C4-2B (cell line): ENCODE data around the gene SCAPER.

Source experiments
- H3K27ac ChIP-seq: fragments of 450-650 bp; 2 replicates; pipeline ENCODE4 v1.5.1; 2017
- ZFX ChIP-seq: fragments of 450-650 bp; IDR thresholded peaks from 2 replicates; pipeline ENCODE4 v1.6.1; 2017
- TF ChIP-seq, protein P1 (sequence below): fragments of 450-650 bp; conservative IDR thresholded peaks from 2 replicates; pipeline ENCODE4 v1.5.1; 2017; ENCODE audit warnings: mild to moderate bottlenecking

The SCAPER gene

GRCh38 chr15:76368122-76368621 is 537.0 kb downstream of the SCAPER start:
- no peak for TF ChIP-seq ZFX
- TF ChIP-seq, protein P1, sequence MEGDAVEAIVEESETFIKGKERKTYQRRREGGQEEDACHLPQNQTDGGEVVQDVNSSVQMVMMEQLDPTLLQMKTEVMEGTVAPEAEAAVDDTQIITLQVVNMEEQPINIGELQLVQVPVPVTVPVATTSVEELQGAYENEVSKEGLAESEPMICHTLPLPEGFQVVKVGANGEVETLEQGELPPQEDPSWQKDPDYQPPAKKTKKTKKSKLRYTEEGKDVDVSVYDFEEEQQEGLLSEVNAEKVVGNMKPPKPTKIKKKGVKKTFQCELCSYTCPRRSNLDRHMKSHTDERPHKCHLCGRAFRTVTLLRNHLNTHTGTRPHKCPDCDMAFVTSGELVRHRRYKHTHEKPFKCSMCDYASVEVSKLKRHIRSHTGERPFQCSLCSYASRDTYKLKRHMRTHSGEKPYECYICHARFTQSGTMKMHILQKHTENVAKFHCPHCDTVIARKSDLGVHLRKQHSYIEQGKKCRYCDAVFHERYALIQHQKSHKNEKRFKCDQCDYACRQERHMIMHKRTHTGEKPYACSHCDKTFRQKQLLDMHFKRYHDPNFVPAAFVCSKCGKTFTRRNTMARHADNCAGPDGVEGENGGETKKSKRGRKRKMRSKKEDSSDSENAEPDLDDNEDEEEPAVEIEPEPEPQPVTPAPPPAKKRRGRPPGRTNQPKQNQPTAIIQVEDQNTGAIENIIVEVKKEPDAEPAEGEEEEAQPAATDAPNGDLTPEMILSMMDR = no peak
- H3K27ac ChIP-seq = peak overlapping the region; percentile 33; the same call in 1 of the 2 replicates

DNA sequence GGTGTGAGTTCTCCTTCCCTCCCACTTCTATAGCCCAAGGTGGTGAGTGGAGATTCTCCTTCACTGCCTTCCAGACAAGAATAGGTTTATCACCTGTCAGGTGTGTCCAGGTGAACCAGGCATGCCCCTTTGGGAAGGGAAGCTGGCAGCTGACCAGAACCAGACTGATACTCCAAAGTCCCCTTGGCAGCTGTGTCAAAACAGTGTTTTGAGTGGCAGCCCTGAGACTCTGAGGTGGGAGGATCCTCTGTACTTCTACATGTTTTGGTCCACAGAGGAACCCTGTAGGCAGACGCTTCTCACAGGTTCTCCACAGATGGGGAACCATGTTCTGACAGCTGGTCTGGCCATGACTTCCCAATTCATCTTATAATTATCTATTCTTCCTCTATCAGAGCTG is 538.4 kb downstream of the SCAPER start:
- no peak overlapping the region for H3K27ac ChIP-seq
- no peak for TF ChIP-seq ZFX
- TF ChIP-seq, protein P1 = no peak

GRCh38 chr15:76363251-76363650 is 541.9 kb downstream of the SCAPER start:
- TF ChIP-seq, protein P1 = no peak
- TF ChIP-seq ZFX = no peak
- no peak overlapping the region for H3K27ac ChIP-seq

DNA sequence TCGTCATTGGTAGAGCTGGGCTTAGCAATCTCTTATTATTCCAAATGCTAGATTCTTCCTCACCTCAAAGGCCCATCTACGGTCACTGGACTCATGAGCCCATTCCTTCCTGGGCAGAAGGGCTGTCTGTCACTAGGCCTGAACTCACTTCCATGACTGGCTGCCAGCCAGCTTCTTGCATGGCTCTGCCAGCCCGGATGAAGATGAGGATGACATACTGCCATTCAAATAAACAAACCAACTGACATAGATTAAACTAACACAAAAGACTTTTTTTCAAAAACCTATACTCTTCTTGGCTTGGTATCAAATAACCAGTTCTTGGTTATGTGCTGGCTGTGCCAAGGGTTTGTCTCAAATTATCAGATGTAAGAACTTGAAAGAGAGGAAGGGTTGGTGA is 544.7 kb downstream of the SCAPER start:
- TF ChIP-seq, protein P1 = no peak
- no peak for TF ChIP-seq ZFX
- H3K27ac ChIP-seq = peak overlapping the region; percentile 62

- peak overlapping the region; percentile 62 for H3K27ac ChIP-seq
- TF ChIP-seq ZFX = no peak
- TF ChIP-seq, protein P1 = no peak
Observed at GRCh38 chr15:76359152-76359551, 546.0 kb downstream of the SCAPER start.

GRCh38 chr15:76358453-76358852 is 546.7 kb downstream of the SCAPER start:
- peak overlapping the region; percentile 62 for H3K27ac ChIP-seq
- TF ChIP-seq ZFX = no peak
- TF ChIP-seq, protein P1 = no peak

DNA sequence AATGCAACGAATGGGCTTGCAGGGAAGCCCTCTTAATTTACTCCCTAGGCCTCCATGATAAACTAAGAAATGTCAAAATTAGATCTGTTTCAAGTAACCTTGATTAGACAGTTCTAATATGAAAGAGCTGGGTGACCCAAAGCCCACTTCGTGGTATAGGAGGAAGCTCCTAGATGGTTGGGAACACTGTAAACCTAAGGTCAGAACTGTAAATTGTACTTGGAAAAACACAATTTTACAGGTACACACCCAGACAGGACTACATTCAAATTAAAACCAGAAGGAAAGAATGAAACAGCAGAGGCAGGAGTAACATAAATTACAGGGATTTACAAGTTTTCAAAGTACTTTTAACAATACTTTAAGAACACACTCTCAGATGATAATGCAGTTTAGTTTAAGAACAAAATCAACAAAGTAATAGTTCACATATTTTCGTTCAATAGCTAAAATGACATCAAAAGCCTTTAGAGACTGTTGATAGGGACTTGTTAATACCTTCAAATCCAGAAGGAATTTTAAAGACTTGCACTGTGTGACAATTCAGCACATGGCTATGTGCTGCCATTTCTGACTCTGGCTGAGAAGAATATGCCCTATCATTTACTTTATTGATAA is 550.2 kb downstream of the SCAPER start:
- TF ChIP-seq, protein P1 = no peak
- no peak for TF ChIP-seq ZFX

More for the DNA sequence above, 550.2 kb downstream of the SCAPER start:
- H3K27ac ChIP-seq = no peak overlapping the region
